Central memory CD8-positive, alpha-beta T cell (primary cell): Measurements from ENCODE around the gene ZBTB25.

Source experiments
- ATAC-seq: fragments of 150-1000 bp; cut with Tn5 transposase; replicated peaks from 2 replicates; pipeline ENCODE4 v1.10.0; 2022; ENCODE audit warnings: mild to moderate bottlenecking, moderate FRiP score, moderate number of reproducible peaks; ENCODE audit not compliant: poor library complexity, severe bottlenecking; ENCODE audit errors: extremely low read depth
- DNase-seq, 2 donors: peaks; one replicate each; pipeline ENCODE4 v3.0.0; 2021; ENCODE audit warnings: low spot score in 2 of 2
- H3K27ac Mint-ChIP-seq: one replicate; pipeline ENCODE4 v1.8.0; 2022; ENCODE audit warnings: low read depth, mild to moderate bottlenecking, moderate library complexity, mixed read lengths
- H3K27me3 Mint-ChIP-seq: one replicate; pipeline ENCODE4 v1.8.0; 2022; ENCODE audit warnings: mixed read lengths
- H3K36me3 Mint-ChIP-seq: one replicate; pipeline ENCODE4 v1.8.0; 2022; ENCODE audit warnings: mild to moderate bottlenecking, moderate library complexity, mixed read lengths; ENCODE audit not compliant: insufficient read depth
- H3K4me1 Mint-ChIP-seq: one replicate; pipeline ENCODE4 v1.8.0; 2022; ENCODE audit warnings: mixed read lengths
- H3K4me3 Mint-ChIP-seq: one replicate; pipeline ENCODE4 v1.8.0; 2022; ENCODE audit warnings: mild to moderate bottlenecking, moderate library complexity, mixed read lengths
- H3K9me3 Mint-ChIP-seq: one replicate; pipeline ENCODE4 v1.8.0; 2022; ENCODE audit warnings: mixed read lengths

The ZBTB25 gene

DNA sequence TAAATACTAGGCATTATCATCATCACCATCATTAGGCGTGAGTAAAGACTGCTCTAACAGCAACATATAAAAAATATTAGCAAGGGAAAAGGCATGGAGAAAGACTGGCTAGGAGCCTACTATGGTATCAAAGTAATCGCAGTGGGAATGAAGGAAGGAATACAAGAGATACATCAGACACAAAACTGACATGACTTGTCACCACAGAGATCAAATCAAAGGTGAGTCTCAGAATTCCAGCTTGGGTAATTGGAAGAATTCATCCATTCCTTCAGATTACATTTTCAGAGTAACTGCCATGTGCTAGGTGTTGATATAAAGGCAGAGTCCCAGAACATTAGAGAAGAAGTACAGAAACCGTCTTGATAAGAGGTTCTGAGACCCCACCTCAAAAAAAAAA lies 10.2 kb downstream of the ZBTB25 start:
- Mint-ChIP-seq H3K27ac (peak overlapping the region; percentile 75), H3K36me3 (peaks cover 50% of the 10 kb centered on the region), H3K27me3 (no peaks in the 10 kb centered on the region), H3K9me3 (no peaks in the 10 kb centered on the region), H3K4me3 (no peak overlapping the region), H3K4me1 (peaks cover 46% of the 10 kb centered on the region)
- ATAC-seq (no peak), DNase-seq (no peak)

DNA sequence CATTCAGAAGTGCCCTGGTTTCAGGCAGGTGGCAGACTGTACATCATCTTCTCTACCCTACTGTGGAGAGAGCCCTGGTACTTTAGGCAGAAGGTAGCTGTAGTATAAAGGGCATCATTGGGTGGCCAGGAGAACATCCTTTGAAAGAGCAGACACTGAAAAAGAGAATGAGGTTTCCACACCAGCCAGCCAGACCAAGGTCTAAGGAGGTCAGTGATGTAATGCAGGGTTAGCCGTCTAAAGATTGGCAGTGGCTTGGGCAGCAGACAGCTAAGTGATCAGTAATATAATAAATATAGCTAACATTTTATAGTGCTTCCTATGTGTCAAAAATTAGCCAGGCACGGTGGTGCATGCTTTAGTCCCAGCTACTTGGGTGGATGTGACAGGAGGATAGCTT lies 12.0 kb downstream of the ZBTB25 start:
- Mint-ChIP-seq H3K36me3 (peaks cover 56% of the 10 kb centered on the region), H3K9me3 (no peaks in the 10 kb centered on the region), H3K4me3 (no peak overlapping the region), H3K4me1 (peaks cover 44% of the 10 kb centered on the region), H3K27ac (no peak overlapping the region), H3K27me3 (no peaks in the 10 kb centered on the region)
- DNase-seq, result no peak
- no peak for ATAC-seq

DNA sequence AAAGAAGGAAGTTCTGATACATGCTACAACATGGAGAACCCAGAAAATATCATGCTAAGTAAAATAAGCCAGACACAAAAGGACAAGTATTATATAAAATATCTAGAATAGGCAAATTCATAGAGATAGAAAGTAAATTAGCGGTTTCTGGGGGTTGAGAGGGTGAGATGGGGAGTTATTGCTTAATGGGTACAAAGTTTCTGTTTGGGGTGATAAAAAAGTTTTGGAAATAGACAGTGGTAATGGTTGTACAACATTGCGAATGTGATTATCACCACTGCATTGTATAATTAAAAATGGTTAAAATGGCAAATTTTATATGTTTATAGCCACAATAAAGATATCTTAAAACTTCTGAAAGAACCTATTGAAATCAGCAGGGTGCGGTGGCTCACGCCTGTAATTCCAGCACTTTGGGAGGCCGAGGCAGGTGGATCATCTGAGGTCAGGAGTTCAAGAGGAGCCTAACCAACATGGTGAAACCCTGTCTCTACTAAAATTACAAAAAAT lies 15.0 kb downstream of the ZBTB25 start:
- ATAC-seq, result no peak
- Mint-ChIP-seq H3K27me3 (no peaks in the 10 kb centered on the region), H3K4me1 (peaks cover 32% of the 10 kb centered on the region), H3K4me3 (no peak overlapping the region), H3K27ac (no peak overlapping the region), H3K36me3 (peaks cover 60% of the 10 kb centered on the region), H3K9me3 (no peaks in the 10 kb centered on the region)
- DNase-seq, result no peak

DNA sequence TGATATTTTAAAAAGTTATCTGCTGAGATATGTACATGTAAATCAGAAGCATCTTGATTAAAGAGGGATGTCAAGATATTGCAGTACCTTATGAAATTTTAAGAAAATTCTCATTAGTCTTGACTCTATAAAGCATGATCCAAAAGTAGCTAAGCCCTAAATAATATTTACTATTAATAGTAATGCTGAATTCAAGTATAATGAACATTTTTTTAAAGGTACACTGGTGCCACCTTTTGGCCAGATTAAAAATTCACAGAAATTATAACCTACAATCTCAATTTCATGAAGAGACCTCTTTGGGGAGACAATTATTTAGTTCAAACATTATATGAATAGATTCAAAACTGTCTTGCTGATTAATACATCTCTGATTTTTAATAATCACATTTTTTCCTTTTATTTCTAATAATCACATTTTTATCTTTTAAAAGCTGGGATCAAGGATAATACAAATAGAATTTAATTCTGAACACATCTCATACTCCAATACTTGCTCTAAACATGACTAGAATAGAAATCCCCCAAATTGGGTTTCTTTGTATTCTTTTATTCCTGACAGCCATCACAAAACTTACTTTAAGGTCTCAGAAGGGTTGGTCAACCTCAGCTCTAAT lies 24.9 kb downstream of the ZBTB25 start:
- H3K4me3 Mint-ChIP-seq, result no peak overlapping the region

DNA sequence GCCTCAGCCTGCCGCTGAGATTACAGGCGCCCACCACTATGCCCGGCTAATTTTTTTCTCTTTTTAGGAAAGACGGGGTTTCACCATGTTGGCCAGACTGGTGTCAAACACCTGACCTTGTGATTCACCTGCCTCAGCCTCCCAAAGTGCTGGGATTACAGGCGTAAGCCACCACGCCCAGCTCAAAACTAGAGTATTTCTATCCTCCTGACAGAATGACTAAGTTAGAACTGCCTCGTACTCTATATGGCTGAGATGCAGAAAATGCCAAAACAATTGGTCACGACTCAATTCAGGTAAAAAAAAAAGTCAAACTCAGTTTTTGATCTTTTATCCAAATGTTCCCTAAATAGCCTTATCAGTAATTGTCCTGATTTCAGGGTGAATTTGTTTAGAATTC lies 27.2 kb downstream of the ZBTB25 start:
- no peak for ATAC-seq

More for the DNA sequence above, 24.9 kb downstream of the ZBTB25 start:
- H3K27me3 Mint-ChIP-seq, result no peaks in the 10 kb centered on the region
- H3K4me1 Mint-ChIP-seq, result peaks cover 15% of the 10 kb centered on the region
- DNase-seq (no peak), ATAC-seq (peak; percentile 19)
- H3K9me3 Mint-ChIP-seq, result no peaks in the 10 kb centered on the region
- peaks cover 13% of the 10 kb centered on the region for H3K36me3 Mint-ChIP-seq
- no peak overlapping the region for H3K27ac Mint-ChIP-seq

DNA sequence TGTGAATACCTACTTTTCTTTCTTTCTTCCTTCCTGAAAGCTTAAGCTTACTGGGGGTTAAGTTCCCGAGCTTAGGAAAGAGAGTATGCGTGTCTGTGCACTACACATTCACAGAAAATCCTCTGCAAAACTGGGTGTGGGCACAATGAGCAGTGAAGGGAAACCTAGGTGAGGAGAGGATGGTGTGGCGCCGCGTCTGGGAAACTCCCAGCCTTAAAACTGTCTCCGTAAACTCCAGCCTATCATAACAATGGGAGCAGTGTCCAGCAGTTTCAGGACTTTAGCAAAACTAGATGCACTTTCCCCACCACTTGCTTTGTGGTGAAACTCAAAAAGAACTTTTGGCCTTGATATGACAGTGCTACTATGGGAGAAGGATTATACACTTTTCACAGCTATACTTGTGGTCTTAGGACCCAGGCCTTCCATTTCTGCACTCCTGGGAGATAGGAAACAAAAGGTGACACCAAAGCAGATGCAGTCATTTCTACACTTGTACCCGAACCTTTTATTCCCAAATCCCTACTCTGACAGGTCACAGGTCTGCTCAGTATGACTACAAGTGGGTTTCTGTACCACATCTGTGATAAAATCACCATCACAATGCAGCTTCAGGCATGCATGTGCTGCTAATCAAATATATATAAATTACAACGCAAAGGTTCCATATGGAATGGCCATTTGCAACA lies 27.9 kb downstream of the ZBTB25 start:
- Mint-ChIP-seq H3K36me3 (peaks cover 6% of the 10 kb centered on the region), H3K27ac (no peak overlapping the region), H3K4me3 (no peak overlapping the region), H3K4me1 (peaks cover 16% of the 10 kb centered on the region), H3K9me3 (no peaks in the 10 kb centered on the region), H3K27me3 (no peaks in the 10 kb centered on the region)
- ATAC-seq (no peak), DNase-seq (no peak)

More for the DNA sequence above, 27.2 kb downstream of the ZBTB25 start:
- no peaks in the 10 kb centered on the region for H3K9me3 Mint-ChIP-seq
- DNase-seq, result no peak
- no peak overlapping the region for H3K4me3 Mint-ChIP-seq
- peaks cover 6% of the 10 kb centered on the region for H3K36me3 Mint-ChIP-seq
- H3K27me3 Mint-ChIP-seq, result no peaks in the 10 kb centered on the region
- no peak overlapping the region for H3K27ac Mint-ChIP-seq
- peaks cover 16% of the 10 kb centered on the region for H3K4me1 Mint-ChIP-seq

DNA sequence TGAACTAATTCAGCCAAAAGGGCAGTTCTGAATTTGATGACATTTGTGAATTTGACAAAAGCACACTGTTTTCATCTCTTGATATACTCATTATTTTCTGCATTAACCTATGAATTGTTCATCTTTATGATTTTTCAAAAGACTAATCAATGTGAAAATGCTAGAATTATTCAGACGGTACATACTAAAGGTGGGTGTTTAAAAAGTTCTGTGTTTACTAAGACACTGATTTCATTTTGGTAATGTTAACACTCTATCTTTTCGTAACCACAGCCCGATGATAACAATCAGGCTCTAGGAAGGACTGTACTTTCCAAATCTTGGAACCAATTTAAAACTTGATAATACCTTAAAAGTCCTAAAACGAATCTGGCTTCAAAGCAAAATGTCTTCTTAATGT lies 28.9 kb downstream of the ZBTB25 start:
- ATAC-seq (no peak), DNase-seq (no peak)
- H3K36me3 Mint-ChIP-seq, result peaks cover 6% of the 10 kb centered on the region
- H3K27me3 Mint-ChIP-seq, result no peaks in the 10 kb centered on the region
- no peaks in the 10 kb centered on the region for H3K9me3 Mint-ChIP-seq
- no peak overlapping the region for H3K27ac Mint-ChIP-seq
- H3K4me1 Mint-ChIP-seq, result peaks cover 16% of the 10 kb centered on the region
- H3K4me3 Mint-ChIP-seq, result no peak overlapping the region

DNA sequence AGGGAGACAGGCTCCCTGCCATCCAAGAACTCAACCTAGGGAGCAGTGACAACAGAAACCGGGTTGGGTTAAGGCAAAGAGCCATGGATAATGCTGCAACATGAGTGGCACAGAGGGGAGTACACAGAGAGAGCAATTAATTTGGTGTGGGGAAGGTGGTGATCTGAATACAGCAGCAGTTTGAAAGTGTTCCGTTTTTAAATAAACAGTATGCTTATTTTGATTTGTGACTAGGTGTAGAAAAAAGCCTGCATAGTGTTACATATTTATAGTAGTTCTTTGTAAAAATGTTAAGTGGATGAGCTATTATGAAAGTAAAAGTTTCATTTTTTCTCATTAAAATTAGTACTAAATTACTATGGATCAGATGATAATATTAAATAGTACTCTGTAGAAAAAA lies 29.6 kb downstream of the ZBTB25 start:
- H3K9me3 Mint-ChIP-seq, result no peaks in the 10 kb centered on the region
- ATAC-seq (no peak), DNase-seq (no peak)
- H3K4me3 Mint-ChIP-seq, result no peak overlapping the region
- H3K27me3 Mint-ChIP-seq, result no peaks in the 10 kb centered on the region
- H3K4me1 Mint-ChIP-seq, result peaks cover 16% of the 10 kb centered on the region
- H3K27ac Mint-ChIP-seq, result no peak overlapping the region
- peaks cover 4% of the 10 kb centered on the region for H3K36me3 Mint-ChIP-seq

DNA sequence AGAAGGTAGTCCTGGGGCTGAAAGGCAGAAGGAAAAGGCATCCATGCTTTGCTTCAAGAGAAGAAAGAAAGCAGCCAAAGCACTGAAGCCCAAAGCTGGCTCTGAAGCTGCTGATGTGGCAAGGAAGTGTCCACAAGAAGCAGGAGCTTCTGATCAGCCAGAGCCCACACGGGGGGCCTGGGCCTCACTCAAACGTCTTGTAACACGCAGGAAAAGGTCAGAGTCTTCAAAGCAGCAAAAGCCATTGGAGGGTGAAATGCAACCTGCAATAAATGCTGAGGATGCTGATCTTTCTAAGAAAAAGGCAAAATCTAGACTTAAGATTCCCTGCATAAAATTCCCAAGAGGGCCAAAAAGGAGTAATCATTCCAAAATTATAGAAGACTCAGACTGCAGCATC lies 35.2 kb downstream of the ZBTB25 start:
- Mint-ChIP-seq H3K4me1 (peaks cover 25% of the 10 kb centered on the region), H3K27me3 (no peaks in the 10 kb centered on the region), H3K27ac (peak overlapping the region; percentile 5), H3K9me3 (no peaks in the 10 kb centered on the region), H3K36me3 (peaks cover 2% of the 10 kb centered on the region), H3K4me3 (no peak overlapping the region)
- DNase-seq (no peak), ATAC-seq (no peak)

DNA sequence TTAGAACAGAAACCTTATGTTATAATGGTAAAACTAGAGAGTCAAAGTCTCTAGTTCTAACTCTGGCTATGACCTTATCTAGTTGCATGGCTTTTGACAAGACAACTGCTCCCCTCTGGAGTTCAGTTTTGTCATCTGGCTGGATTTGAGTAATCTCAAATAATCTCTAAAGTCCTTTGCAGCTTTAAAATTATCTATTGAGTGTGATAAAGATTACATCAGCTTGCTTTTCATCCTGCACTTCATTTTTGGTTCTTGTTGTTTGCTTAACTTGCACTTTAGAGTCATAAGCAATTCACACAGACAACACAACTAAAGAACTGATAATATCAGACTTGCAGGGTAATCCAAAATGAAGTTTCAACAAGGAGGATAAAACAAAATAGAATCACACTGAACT lies 36.1 kb downstream of the ZBTB25 start:
- H3K9me3 Mint-ChIP-seq, result no peaks in the 10 kb centered on the region
- DNase-seq (no peak), ATAC-seq (no peak)
- peaks cover 2% of the 10 kb centered on the region for H3K36me3 Mint-ChIP-seq
- H3K4me1 Mint-ChIP-seq, result peaks cover 25% of the 10 kb centered on the region
- no peak overlapping the region for H3K4me3 Mint-ChIP-seq
- H3K27me3 Mint-ChIP-seq, result no peaks in the 10 kb centered on the region
- no peak overlapping the region for H3K27ac Mint-ChIP-seq

DNA sequence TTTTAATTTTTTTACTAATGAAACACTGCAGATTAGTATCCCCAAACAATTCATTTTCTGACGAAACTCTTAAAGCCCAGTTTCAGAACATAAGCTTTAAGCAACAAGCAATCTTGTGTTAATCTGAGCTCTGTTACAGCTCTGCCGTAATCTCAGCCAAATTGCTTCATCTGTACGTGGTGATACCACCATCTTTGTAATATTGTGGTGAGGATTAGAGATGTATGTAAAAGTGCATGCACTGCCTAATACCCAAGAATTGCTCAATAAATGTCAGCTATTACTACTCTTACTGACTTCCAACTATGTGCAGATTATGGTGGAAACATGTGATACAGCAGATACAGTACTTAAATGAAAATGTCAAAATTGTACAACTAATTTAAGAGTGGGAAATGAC lies 36.5 kb downstream of the ZBTB25 start:
- Mint-ChIP-seq H3K4me3 (no peak overlapping the region), H3K4me1 (peaks cover 25% of the 10 kb centered on the region), H3K27me3 (no peaks in the 10 kb centered on the region), H3K36me3 (peaks cover 2% of the 10 kb centered on the region), H3K9me3 (no peaks in the 10 kb centered on the region), H3K27ac (no peak overlapping the region)
- DNase-seq (no peak), ATAC-seq (no peak)

DNA sequence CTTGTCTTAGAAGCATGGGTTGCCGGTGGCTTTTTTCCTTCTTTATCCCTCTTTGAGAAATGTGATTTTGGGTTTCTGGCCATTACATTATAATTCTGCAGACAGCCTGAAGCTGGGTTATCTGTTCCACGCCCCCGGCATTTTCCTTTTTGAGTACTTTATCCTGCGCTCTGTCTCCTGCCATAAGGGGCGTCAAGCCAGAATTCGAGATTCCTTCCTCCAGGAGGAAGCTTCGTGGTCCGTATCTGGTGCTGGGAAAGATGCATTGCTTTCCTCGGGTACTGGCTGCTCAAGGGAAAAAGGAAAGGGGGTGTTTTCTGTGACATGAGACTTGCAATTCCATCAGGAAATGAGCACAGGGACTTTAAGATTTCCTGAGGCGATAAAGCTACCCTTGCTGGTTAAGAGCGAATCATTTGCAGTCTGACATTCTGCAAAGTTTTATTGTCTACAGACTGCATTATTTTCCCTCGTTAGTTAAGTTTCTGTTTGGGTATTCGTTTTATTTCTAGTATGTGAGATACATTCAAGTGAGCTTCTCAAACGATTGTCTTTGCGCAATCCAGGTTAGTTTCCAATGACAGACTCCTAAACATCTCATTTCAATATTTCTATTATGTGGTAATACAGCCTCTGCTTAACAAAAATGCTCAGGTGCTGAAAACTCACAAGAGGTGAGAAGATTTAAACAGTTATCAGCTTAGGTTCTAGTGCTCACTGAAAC lies 37.6 kb downstream of the ZBTB25 start:
- peaks cover 28% of the 10 kb centered on the region for H3K4me1 Mint-ChIP-seq
- no peaks in the 10 kb centered on the region for H3K9me3 Mint-ChIP-seq
- no peaks in the 10 kb centered on the region for H3K27me3 Mint-ChIP-seq
- no peak for DNase-seq
- peak overlapping the region; percentile 83 for H3K4me3 Mint-ChIP-seq
- H3K27ac Mint-ChIP-seq, result peak overlapping the region; percentile 61
- peaks cover 2% of the 10 kb centered on the region for H3K36me3 Mint-ChIP-seq
- no peak for ATAC-seq
